GM12878 (cell line): Measurements from ENCODE around the gene PRCP.

Experiments
- BHLHE40 ChIP-seq, 2 experiments: fragments of 450-650 bp in 1 of 2; IDR thresholded peaks; 2 replicates each; pipeline ENCODE4 v1.6.1; 2011 to 2017; ENCODE audit warnings: low read depth in 2 of 2, borderline replicate concordance in 1 of 2, improper control_type of control experiment in 1 of 2, low read length in 1 of 2, mild to moderate bottlenecking in 1 of 2
- FOXK2 ChIP-seq: fragments of 450-650 bp; IDR thresholded peaks from 2 replicates; pipeline ENCODE4 v1.6.1; 2017; ENCODE audit warnings: mild to moderate bottlenecking, moderate library complexity
- HDGF ChIP-seq: fragments of 450-650 bp; IDR thresholded peaks from 2 replicates; pipeline ENCODE4 v1.6.1; 2016; ENCODE audit warnings: antibody characterized with exemption
- JUND ChIP-seq: IDR thresholded peaks from 2 replicates; pipeline ENCODE4 v1.6.1; 2012; ENCODE audit warnings: low read depth, mild to moderate bottlenecking, low read length, improper control_type of control experiment, moderate library complexity
- SUZ12 ChIP-seq: fragments of 200-600 bp; sonication (generic); IDR thresholded peaks from one replicate; pipeline ENCODE4 v1.6.1; 2018; ENCODE audit warnings: antibody characterized with exemption, mild to moderate bottlenecking; ENCODE audit not compliant: unreplicated experiment
- ZNF274 ChIP-seq: IDR thresholded peaks from one replicate; pipeline ENCODE4 v1.8.0; 2011; ENCODE audit not compliant: insufficient read length, insufficient read depth
- TF ChIP-seq, protein P1 (sequence below): IDR thresholded peaks from 2 replicates; pipeline ENCODE4 v1.6.1; 2011; ENCODE audit warnings: low read depth, mild to moderate bottlenecking, low read length, moderate library complexity, borderline replicate concordance; ENCODE audit errors: extremely low read depth
- TF ChIP-seq, protein P2 (sequence below): IDR thresholded peaks from 2 replicates; pipeline ENCODE4 v1.6.1; 2012; ENCODE audit warnings: low read depth, low read length, improper control_type of control experiment
- TF ChIP-seq, protein P3 (sequence below), 3 experiments: IDR thresholded peaks in 2 of 3; conservative IDR thresholded peaks in 1 of 3; 2 replicates each; pipeline ENCODE4 v1.5.1; 2011; ENCODE audit warnings: low read depth in 3 of 3, low read length in 3 of 3, mild to moderate bottlenecking in 3 of 3, control low read depth in 2 of 3, moderate library complexity in 2 of 3, inconsistent platforms in 1 of 3, mixed read lengths in 1 of 3; ENCODE audit not compliant: control insufficient read depth in 2 of 3, insufficient read depth in 1 of 3; ENCODE audit errors: extremely low read depth in 1 of 3

DNA sequence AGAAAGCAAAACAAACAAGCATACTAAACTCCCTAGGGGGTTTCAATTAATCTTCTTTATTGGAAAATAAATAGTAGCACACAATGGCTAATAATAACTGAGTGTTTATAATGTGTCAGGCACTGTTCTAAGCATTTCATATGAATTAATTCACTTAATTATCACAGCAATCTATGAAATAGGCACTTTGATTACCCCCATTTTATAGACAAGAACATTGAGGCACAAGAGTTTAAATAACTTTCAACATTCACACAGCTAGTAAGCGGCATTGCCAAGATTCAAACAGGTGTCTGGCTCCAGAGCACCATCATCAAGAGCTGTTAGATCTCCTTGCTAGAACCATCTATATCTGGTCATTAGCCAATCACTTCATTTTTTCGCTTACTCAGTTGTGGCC is 43.1 kb downstream of the PRCP start:
- TF ChIP-seq ZNF274: no peak
- TF ChIP-seq, protein P1, sequence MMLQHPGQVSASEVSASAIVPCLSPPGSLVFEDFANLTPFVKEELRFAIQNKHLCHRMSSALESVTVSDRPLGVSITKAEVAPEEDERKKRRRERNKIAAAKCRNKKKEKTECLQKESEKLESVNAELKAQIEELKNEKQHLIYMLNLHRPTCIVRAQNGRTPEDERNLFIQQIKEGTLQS: no peak
- TF ChIP-seq, protein P2, sequence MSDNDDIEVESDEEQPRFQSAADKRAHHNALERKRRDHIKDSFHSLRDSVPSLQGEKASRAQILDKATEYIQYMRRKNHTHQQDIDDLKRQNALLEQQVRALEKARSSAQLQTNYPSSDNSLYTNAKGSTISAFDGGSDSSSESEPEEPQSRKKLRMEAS: no peak
- no peak for TF ChIP-seq BHLHE40 (IDR thresholded peaks at IDR 0.05; ENCODE audit: borderline replicate concordance in 1 of 2, low read depth in 2 of 2, low read length in 1 of 2)
- no peak for TF ChIP-seq JUND
- TF ChIP-seq, protein P3, sequence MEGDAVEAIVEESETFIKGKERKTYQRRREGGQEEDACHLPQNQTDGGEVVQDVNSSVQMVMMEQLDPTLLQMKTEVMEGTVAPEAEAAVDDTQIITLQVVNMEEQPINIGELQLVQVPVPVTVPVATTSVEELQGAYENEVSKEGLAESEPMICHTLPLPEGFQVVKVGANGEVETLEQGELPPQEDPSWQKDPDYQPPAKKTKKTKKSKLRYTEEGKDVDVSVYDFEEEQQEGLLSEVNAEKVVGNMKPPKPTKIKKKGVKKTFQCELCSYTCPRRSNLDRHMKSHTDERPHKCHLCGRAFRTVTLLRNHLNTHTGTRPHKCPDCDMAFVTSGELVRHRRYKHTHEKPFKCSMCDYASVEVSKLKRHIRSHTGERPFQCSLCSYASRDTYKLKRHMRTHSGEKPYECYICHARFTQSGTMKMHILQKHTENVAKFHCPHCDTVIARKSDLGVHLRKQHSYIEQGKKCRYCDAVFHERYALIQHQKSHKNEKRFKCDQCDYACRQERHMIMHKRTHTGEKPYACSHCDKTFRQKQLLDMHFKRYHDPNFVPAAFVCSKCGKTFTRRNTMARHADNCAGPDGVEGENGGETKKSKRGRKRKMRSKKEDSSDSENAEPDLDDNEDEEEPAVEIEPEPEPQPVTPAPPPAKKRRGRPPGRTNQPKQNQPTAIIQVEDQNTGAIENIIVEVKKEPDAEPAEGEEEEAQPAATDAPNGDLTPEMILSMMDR (IDR thresholded peaks at IDR 0.05 in 2 of 3, conservative IDR thresholded peaks at IDR 0.05 in 1 of 3; ENCODE audit: control insufficient read depth in 2 of 3, extremely low read depth in 1 of 3, insufficient read depth in 1 of 3, low read depth in 3 of 3, low read length in 3 of 3): no peak
- TF ChIP-seq FOXK2: no peak
- no peak for TF ChIP-seq SUZ12
- no peak for TF ChIP-seq HDGF
